ENCODE results near the gene GIMAP2. TPM values are rescaled to one million over a fixed set of nuclear protein-coding genes. Genes with fewer than 3 reads are reported as not detected.
"Not testable (repeated sequence)": the region's sequence is repeated elsewhere in the genome, so short reads cannot be mapped to it uniquely, and the experiment has no call there.

The GIMAP2 gene
- total and polyA plus RNA-seq, 2 of the 4 experiments (the other 2 are of a cell fraction) = under 0.01 TPM; not detected in 1

DNA sequence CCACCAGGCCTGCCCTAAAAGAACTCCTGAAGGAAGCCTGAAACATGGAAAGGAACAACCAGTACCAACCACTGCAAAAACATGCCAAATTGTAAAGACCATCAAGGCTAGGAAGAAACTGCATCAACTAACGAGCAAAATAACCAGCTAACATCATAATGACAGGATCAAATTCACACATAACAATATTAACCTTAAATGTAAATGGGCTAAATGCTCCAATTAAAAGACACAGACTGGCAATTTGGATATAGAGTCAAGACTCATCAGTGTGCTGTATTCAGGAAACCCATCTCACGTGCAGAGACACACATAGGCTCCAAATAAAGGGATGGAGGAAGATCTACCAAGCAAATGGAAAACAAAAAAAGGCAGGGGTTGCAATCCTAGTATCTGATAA, 5.1 kb upstream of the GIMAP2 start:
- H4K8ac ChIP-seq (ENCODE audit: low read depth in 2 of 2, low read length in 2 of 2); ATAC-seq (ENCODE audit: low read depth); H3K9me1 ChIP-seq (ENCODE audit: insufficient read depth, low read length); H2AK9ac ChIP-seq (replicated peaks; ENCODE audit: low read depth, low read length, poor library complexity); POLR2A ChIA-PET (ENCODE audit: unreplicated experiment); H2AK5ac ChIP-seq (ENCODE audit: low read depth, low read length); H3K4me3 ChIP-seq (ENCODE audit: insufficient read depth, low read depth, low read length); in situ Hi-C loops (cut with MboI; ENCODE audit: low sequenced_read_pairs); H3K36me3 ChIP-seq (ENCODE audit: control insufficient read depth, insufficient read depth, low read length); H2BK15ac ChIP-seq (ENCODE audit: low read depth, low read length); CTCF ChIA-PET; H4K91ac ChIP-seq (ENCODE audit: insufficient read depth, low read depth, low read length); H3K4ac ChIP-seq (ENCODE audit: low read depth, low read length); H3K14ac ChIP-seq (replicated peaks; ENCODE audit: low read depth, low read length); H2BK120ac ChIP-seq (ENCODE audit: low read depth, low read length); DNase-seq; H4K20me1 ChIP-seq (ENCODE audit: insufficient read depth, low read length); intact Hi-C loops (cut with micrococcal nuclease); H3K18ac ChIP-seq (ENCODE audit: low read depth, low read length); H2BK5ac ChIP-seq (ENCODE audit: low read depth, low read length, poor library complexity, severe bottlenecking); H3K27ac ChIP-seq (ENCODE audit: insufficient read depth, low read length); dilution Hi-C loops (cut with HindIII; ENCODE audit: low sequenced_read_pairs, unreplicated experiment); H3K56ac ChIP-seq (ENCODE audit: extremely low read depth, insufficient read depth, low read length); H2AFZ ChIP-seq (replicated peaks; ENCODE audit: low read length, poor library complexity); H3K23ac ChIP-seq (ENCODE audit: low read depth, low read length); H3K27me3 ChIP-seq (ENCODE audit: control insufficient read depth, insufficient read depth, low read length); H3K9ac ChIP-seq (ENCODE audit: low read depth, low read length); H3K4me1 ChIP-seq (ENCODE audit: control insufficient read depth, insufficient read depth, low read length); H4K5ac ChIP-seq (ENCODE audit: low read depth, low read length); H3K4me2 ChIP-seq (ENCODE audit: low read depth, low read length); H2BK20ac ChIP-seq (ENCODE audit: low read depth, low read length); H3K79me1 ChIP-seq (ENCODE audit: low read depth in 1 of 2, low read length in 2 of 2); H3K9me3 ChIP-seq (ENCODE audit: control insufficient read depth, insufficient read depth, low read length); BruUV-seq (replicated peaks): not testable (repeated sequence)
- no CpG with 5 or more reads among the region's 2 CpGs for WGBS, 2 experiments (ENCODE audit: extremely low coverage in 2 of 2, insufficient read length in 1 of 2)
